Ureter (tissue), 1 donor: Measurements from ENCODE around the gene TMEM47. TPM values are rescaled to one million over a fixed set of nuclear protein-coding genes. Genes with fewer than 3 reads are reported as not detected.

ENCODE experiments used
- DNase-seq: peaks from one replicate; pipeline ENCODE4 v3.0.0-alpha.2; 2020; ENCODE audit warnings: low spot score
- total RNA-seq: library from RNA; stranded (reverse); gene quantifications from one replicate; pipeline ENCODE4 v1.2.4, GENCODE V29; 2023
- donor health status: DM: yes; HTN: yes; CAD: no.

TMEM47 gene
- total RNA-seq, 1 donor from 2014 or later, result 70.8 TPM

- DNase-seq, result no peak
These were observed 71.5 kb downstream of the TMEM47 start for GRCh38 chrX:34585561-34585960.

DNA sequence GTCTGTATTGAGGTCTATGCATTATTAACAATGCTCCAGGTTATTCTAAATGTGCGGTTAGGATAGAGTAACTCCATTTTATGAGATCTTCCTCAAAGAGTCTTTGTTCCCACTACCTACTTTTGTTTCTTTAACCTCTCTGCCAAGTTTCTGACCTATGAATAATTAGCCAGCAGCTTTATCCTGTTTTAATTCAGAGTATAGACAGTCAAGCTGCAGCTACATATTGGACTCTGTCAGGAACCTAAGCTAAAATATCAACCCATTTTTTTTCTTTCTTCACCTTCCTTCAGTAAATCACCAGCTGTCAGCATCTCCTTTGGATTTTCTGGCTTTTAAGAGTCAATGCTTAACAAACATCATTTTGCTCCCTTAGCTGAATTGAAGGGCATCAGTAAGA is 72.3 kb downstream of the TMEM47 start:
- no peak for DNase-seq

- DNase-seq, result no peak
These were observed 77.0 kb downstream of the TMEM47 start for GRCh38 chrX:34580069-34580468.

- no peak for DNase-seq
These were observed 78.8 kb downstream of the TMEM47 start for GRCh38 chrX:34578237-34578636.
